Endothelial cell of umbilical vein (primary cell): ENCODE data around the gene BRSK2. TPM values are rescaled to one million over a fixed set of nuclear protein-coding genes. Genes with fewer than 3 reads are reported as not detected.

Experiments
- BruUV-seq: library from RNA; stranded (reverse); fragments of 400-500 nt; replicated peaks from 2 replicates; lab custom pipeline; 2021; lab: Mats Ljungman, UMichigan
- CTCF ChIA-PET: fragments of 300-600, 350-600 bp; sonication (Branson Sonifier 250); formaldehyde crosslinking; loops from one replicate; lab custom pipeline; 2021; ENCODE audit warnings: antibody characterized with exemption, inconsistent platforms; lab: Charles Lee
- POLR2A ChIA-PET: fragments of 300-600, 350-600 bp; sonication (Branson Sonifier 250); formaldehyde crosslinking; loops from one replicate; lab custom pipeline; 2021; ENCODE audit warnings: antibody characterized with exemption, inconsistent platforms; lab: Charles Lee
- DNase-seq: peaks from one replicate; pipeline ENCODE4 v3.0.0-alpha.2; 2011; ENCODE audit warnings: low read depth, low spot score
- FAIRE-seq: peaks from 2 replicates; lab custom pipeline; 2011; peaks lifted over from hg19 to GRCh38; lab: Jason Lieb, UNC
- H2AFZ ChIP-seq: 2 replicates; pipeline ENCODE4 v1.6.0; 2012; ENCODE audit warnings: low read depth, low read length, control low read depth, inconsistent platforms
- H3K27ac ChIP-seq: 2 replicates; pipeline ENCODE4 v1.5.1; 2011; ENCODE audit warnings: low read depth, mild to moderate bottlenecking, control low read depth, low read length, moderate library complexity; ENCODE audit not compliant: insufficient read depth
- H3K27me3 ChIP-seq, 2 experiments: 2 replicates each; pipeline versions ENCODE4 v1.6.0 to v1.6.1; 2011; ENCODE audit warnings: low read length in 2 of 2, mixed read lengths in 1 of 2; ENCODE audit not compliant: control insufficient read depth in 2 of 2, insufficient read depth in 2 of 2
- H3K36me3 ChIP-seq, 2 experiments: 2 replicates in 1 of 2; 3 replicates in 1 of 2; pipeline ENCODE4 v1.5.1; 2011; ENCODE audit warnings: low read length in 2 of 2, mild to moderate bottlenecking in 1 of 2, moderate library complexity in 1 of 2; ENCODE audit not compliant: control insufficient read depth in 2 of 2, insufficient read depth in 2 of 2; ENCODE audit errors: extremely low read depth in 1 of 2
- H3K4me1 ChIP-seq: 3 replicates; pipeline ENCODE4 v1.5.1; 2011; ENCODE audit warnings: mild to moderate bottlenecking, low read length; ENCODE audit not compliant: control insufficient read depth, insufficient read depth; ENCODE audit errors: extremely low read depth
- H3K4me2 ChIP-seq: 2 replicates; pipeline ENCODE4 v1.6.1; 2011; ENCODE audit warnings: low read length, control low read depth, mixed read lengths; ENCODE audit not compliant: insufficient read depth
- H3K4me3 ChIP-seq, 3 experiments: fragments of 200-600 bp in 1 of 3; sonication (generic), shearing (Covaris generic) in 1 of 3; replicated peaks in 1 of 3; 2 replicates each; pipeline ENCODE4 v1.5.1; 2011 to 2016; ENCODE audit warnings: control low read depth in 3 of 3, low read length in 3 of 3, mild to moderate bottlenecking in 2 of 3, inconsistent platforms in 1 of 3, low read depth in 1 of 3, moderate library complexity in 1 of 3; ENCODE audit not compliant: insufficient read depth in 1 of 3
- H3K79me2 ChIP-seq: 2 replicates; pipeline ENCODE4 v1.6.0; 2012; ENCODE audit warnings: low read length, inconsistent platforms; ENCODE audit not compliant: control insufficient read depth, insufficient read depth
- H3K9ac ChIP-seq: replicated peaks from 2 replicates; pipeline ENCODE3; 2011; ENCODE audit warnings: low read length, control low read depth; ENCODE audit not compliant: insufficient read depth; ENCODE audit errors: extremely low read depth
- H3K9me1 ChIP-seq: replicated peaks from 3 replicates; pipeline ENCODE4 v1.6.0; 2011; ENCODE audit warnings: mild to moderate bottlenecking, low read length; ENCODE audit not compliant: control insufficient read depth, insufficient read depth; ENCODE audit errors: extremely low read depth
- H3K9me3 ChIP-seq: replicated peaks from 2 replicates; pipeline ENCODE4 v1.5.1; 2012; ENCODE audit warnings: low read length, inconsistent platforms; ENCODE audit not compliant: control insufficient read depth, insufficient read depth
- H4K20me1 ChIP-seq: replicated peaks from 2 replicates; pipeline ENCODE3; 2011; ENCODE audit warnings: mild to moderate bottlenecking, low read length; ENCODE audit not compliant: control insufficient read depth, insufficient read depth; ENCODE audit errors: extremely low read depth
- EZH2 ChIP-seq: IDR thresholded peaks from 2 replicates; pipeline ENCODE4 v1.6.1; 2012; ENCODE audit warnings: borderline replicate concordance, low read depth, mild to moderate bottlenecking, moderate library complexity, low read length, inconsistent platforms; ENCODE audit not compliant: severe bottlenecking
- FOS ChIP-seq: IDR thresholded peaks from 2 replicates; pipeline ENCODE4 v1.6.1; 2011; ENCODE audit warnings: mild to moderate bottlenecking, low read length, moderate library complexity, borderline replicate concordance; ENCODE audit not compliant: insufficient read depth
- GATA2 ChIP-seq: IDR thresholded peaks from 2 replicates; pipeline ENCODE4 v1.7.0; 2011; ENCODE audit warnings: low read depth, mild to moderate bottlenecking, moderate library complexity, mixed read lengths, low read length; ENCODE audit not compliant: insufficient read length, insufficient read depth
- JUN ChIP-seq: IDR thresholded peaks from 2 replicates; pipeline ENCODE4 v1.6.1; 2011; ENCODE audit warnings: borderline replicate concordance, low read depth; ENCODE audit not compliant: insufficient read length, insufficient read depth
- MYC ChIP-seq: IDR thresholded peaks from one replicate; pipeline ENCODE4 v1.6.1; 2011; ENCODE audit warnings: mild to moderate bottlenecking, low read depth, low read length
- POLR2A ChIP-seq: IDR thresholded peaks from 2 replicates; pipeline ENCODE4 v1.6.1; 2012; ENCODE audit warnings: low read depth, mild to moderate bottlenecking, control low read depth, low read length
- POLR2AphosphoS5 ChIP-seq: IDR thresholded peaks from 2 replicates; pipeline ENCODE4 v1.6.1; 2012; ENCODE audit warnings: low read depth, mild to moderate bottlenecking, control low read depth, low read length, moderate library complexity; ENCODE audit not compliant: insufficient read depth
- dilution Hi-C: fragments of 300-500 bp; cut with MboI; formaldehyde crosslinking; loops from one replicate; pipeline ENCODE4 v1.15.0; 2019; ENCODE audit warnings: low sequenced_read_pairs; ENCODE audit not compliant: extremely low pct_ligation_motif_present
- intact Hi-C: fragments of 100-400 bp; cut with micrococcal nuclease; formaldehyde crosslinking; loops from one replicate; pipeline ENCODE4 v1.10.0; 2022
- polyA plus RNA-seq, 4 experiments: library from polyadenylated mRNA; depleted of rRNA in 3 of 4; stranded (reverse) in 3 of 4; unstranded in 1 of 4; fragments of >200 nt; gene quantifications; 2 replicates each; pipeline versions ENCODE4 v1.2.1 to v1.2.3, GENCODE V29; 2011 to 2012; ENCODE audit warnings: missing spikeins in 1 of 4
- total RNA-seq: library from RNA; stranded (reverse); gene quantifications from 2 replicates; pipeline ENCODE4 v1.2.3, GENCODE V29; 2021
- TF ChIP-seq, protein P1 (sequence below): IDR thresholded peaks from 2 replicates; pipeline ENCODE4 v1.6.1; 2011; ENCODE audit not compliant: insufficient read depth, insufficient read length

Gene BRSK2
- total and polyA plus RNA-seq, 2 donors (not counting 3 experiments of a cell fraction or from before 2014, with no cell fraction given) = 0.08 to 0.20 TPM

DNA sequence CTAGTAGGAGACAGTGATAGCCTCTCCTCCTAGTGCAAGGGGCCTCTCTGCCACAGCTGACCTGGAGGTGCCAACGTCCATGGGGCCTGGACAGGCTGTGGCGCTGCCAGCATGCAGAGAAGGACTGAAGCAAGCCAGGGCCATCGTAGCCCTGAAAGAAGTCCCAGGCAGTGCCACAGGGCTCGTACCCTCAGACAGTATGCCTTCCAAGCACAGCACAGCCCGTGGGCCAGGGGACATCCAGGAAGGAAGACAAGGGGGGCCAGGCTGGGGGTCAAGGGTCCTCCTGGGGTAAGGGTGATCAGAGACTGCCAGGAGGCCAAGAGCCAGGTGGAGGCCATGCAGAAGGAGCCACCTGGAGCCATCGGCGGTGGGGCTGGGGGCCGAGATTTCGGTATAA is 117.2 kb downstream of the BRSK2 start:
- dilution Hi-C loops (no loop called here), intact Hi-C loops (no loop called here)
- BruUV-seq = no TSS peak
- no peaks in the 10 kb centered on the region for H3K27me3 ChIP-seq
- CTCF ChIA-PET = no interaction called here
- TF ChIP-seq FOS (no peak), MYC (no peak), EZH2 (no peak), POLR2AphosphoS5 (no peak)
- TF ChIP-seq, protein P1, sequence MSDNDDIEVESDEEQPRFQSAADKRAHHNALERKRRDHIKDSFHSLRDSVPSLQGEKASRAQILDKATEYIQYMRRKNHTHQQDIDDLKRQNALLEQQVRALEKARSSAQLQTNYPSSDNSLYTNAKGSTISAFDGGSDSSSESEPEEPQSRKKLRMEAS = no peak
- H3K9me1 ChIP-seq = no peaks in the 10 kb centered on the region
- POLR2A ChIA-PET = no interaction called here
- DNase-seq = no peak
- H3K9me3 ChIP-seq = no peaks in the 10 kb centered on the region
- no peak overlapping the region for H3K4me3 ChIP-seq
- H3K79me2 ChIP-seq = peaks cover 13% of the 10 kb centered on the region
- no peak overlapping the region for H3K27ac ChIP-seq
- H3K4me2 ChIP-seq = no peak overlapping the region
- H4K20me1 ChIP-seq = peaks cover 3% of the 10 kb centered on the region
- no peak overlapping the region for H3K9ac ChIP-seq
- no peaks in the 10 kb centered on the region for H3K36me3 ChIP-seq
- H2AFZ ChIP-seq = no peak overlapping the region
- FAIRE-seq = no peak
- no peaks in the 10 kb centered on the region for H3K4me1 ChIP-seq

DNA sequence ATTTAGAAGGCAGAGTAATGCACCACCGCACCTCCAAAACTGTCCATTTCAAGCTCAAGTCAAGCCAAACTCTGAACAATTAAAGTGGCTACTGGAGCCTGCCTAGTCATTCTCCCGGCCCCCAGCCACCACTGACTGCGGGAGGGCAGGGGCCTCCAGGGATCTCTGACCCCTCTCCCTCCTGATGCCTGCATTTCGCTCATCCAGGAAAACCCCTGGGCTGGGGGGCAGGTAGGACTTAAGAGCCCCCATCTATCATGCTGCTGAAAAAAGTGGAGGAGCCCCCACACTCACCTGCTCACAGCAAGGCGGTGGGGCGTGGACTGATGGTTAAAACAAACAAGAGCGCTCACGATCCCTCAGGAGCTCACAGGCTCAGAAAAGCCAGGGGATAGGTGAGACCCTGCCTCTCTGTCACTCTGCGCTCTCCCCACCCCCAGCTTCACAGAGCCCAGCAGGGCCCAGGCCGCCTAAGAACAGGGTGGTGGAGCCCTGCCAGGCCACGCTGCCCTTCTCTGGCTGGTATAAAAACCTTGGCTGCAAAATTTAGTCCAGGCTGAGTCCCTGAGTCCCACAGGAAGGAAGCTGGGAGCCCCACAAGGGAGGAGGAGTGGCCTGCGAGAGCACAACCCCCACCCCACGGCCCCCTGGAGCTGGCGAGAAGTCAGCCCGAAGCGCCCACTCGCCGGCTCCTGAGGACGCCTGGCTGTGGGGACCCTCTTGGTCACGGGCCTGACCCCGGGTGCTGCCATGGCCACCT is 117.8 kb downstream of the BRSK2 start:
- H4K20me1 ChIP-seq = peaks cover 3% of the 10 kb centered on the region
- CTCF ChIA-PET = no interaction called here
- TF ChIP-seq POLR2A = no peak
- TF ChIP-seq, protein P1 = no peak
- no peak for TF ChIP-seq FOS
- no peak for TF ChIP-seq MYC
- TF ChIP-seq JUN = no peak
- TF ChIP-seq POLR2AphosphoS5 = no peak
- no peak for TF ChIP-seq GATA2
- dilution Hi-C loops = no loop called here
- POLR2A ChIA-PET = no interaction called here
- no peaks in the 10 kb centered on the region for H3K36me3 ChIP-seq
- no peak overlapping the region for H3K27ac ChIP-seq
- no peak for FAIRE-seq
- H3K9me1 ChIP-seq = no peaks in the 10 kb centered on the region
- no peak overlapping the region for H3K9ac ChIP-seq
- peaks cover 10% of the 10 kb centered on the region for H3K79me2 ChIP-seq
- H3K4me1 ChIP-seq = no peaks in the 10 kb centered on the region
- no peak overlapping the region for H2AFZ ChIP-seq
- no peaks in the 10 kb centered on the region for H3K27me3 ChIP-seq
- DNase-seq = no peak
- H3K4me2 ChIP-seq = no peak overlapping the region
- BruUV-seq = no TSS peak
- intact Hi-C loops = no loop called here
- no peaks in the 10 kb centered on the region for H3K9me3 ChIP-seq
- H3K4me3 ChIP-seq = no peak overlapping the region
